Measurements from ENCODE around the gene SULF2.

SULF2 gene

DNA sequence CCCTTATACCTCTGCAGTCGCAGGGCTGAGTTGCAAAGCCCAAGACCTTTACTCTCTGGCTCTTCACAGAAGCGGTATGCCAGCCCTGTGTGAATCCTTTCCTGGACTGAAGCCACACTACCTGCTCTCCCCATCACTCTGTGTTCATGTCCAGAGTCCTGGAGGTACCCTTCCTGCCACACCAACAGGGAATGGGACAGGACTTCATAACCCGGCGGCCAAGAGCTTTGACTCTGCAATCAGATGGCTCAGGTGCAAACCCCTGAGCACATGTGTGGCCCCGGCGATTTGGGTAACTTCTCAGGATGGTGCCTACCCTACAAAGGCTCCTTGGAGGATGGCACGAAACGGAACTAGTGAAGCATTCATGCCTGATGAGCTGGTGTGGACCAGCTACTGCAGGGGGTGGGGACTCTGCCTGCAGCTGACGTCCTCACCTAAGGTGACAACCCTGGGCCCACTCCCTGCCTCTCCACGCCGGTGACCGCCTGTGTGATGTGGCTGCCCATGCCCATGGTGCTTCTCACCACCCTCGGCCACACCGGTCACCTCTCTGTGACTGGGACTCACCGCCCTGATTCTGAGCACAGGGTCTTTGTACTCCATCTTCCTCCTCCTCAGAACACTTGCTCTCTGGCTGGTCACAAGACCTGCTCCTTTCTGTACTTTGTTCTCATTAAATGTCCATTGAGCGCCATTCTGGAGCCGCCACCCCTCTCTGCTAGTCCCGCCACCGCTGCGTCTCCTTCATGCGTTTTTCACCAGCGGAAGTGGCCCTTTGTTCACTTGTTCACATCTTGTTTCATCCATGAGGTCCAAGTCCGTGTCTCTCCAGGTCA lies 116.7 kb downstream of the SULF2 start:
- H2AFZ ChIP-seq (ENCODE audit: low read depth): no peak overlapping the region

DNA sequence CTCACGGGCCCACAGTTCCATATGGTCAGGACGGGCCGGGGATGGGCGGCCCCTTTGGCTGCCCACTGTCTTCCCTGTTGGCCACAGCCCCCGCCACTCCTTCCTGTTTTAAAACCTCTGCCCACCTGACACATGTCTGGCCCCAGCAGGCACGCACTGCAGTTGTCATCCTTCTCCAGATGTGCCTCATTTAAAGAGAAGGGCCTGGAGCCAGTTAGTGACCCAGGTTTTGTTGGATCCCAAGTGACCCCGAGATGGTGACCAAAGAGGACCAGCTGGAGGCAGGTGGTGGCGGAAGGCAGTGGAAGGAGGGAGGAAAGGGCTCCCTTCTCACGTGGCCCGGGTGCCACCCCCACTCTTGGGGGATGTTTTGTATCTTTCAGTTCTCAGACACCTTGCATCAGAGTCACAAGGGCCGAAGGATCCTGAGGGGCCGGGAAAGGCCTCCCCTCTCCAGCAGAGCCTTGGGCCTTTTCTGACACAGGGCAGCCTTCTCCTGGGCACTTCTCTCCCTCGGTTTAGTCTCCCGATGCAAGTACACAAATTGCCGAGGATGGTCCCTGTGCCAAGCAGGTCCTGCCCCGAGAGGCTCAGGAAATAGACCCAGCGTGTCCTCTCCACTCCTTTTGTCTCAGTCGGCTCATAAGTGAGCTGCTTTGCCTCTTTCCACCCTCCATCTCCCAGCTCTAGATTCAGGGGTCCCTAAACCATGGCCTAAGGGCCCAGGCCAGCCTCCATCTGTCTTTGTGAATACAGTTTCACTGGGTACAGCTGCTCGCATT lies 117.6 kb downstream of the SULF2 start:
- H3K27ac ChIP-seq: no peak overlapping the region
- TF ChIP-seq, protein P1, sequence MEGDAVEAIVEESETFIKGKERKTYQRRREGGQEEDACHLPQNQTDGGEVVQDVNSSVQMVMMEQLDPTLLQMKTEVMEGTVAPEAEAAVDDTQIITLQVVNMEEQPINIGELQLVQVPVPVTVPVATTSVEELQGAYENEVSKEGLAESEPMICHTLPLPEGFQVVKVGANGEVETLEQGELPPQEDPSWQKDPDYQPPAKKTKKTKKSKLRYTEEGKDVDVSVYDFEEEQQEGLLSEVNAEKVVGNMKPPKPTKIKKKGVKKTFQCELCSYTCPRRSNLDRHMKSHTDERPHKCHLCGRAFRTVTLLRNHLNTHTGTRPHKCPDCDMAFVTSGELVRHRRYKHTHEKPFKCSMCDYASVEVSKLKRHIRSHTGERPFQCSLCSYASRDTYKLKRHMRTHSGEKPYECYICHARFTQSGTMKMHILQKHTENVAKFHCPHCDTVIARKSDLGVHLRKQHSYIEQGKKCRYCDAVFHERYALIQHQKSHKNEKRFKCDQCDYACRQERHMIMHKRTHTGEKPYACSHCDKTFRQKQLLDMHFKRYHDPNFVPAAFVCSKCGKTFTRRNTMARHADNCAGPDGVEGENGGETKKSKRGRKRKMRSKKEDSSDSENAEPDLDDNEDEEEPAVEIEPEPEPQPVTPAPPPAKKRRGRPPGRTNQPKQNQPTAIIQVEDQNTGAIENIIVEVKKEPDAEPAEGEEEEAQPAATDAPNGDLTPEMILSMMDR (conservative IDR thresholded peaks at IDR 0.05; ENCODE audit: low read depth, low read length): no peak
- no peaks in the 10 kb centered on the region for H3K4me1 ChIP-seq (ENCODE audit: low read depth, poor library complexity, severe bottlenecking)
- no peak overlapping the region for H3K4me3 ChIP-seq (IDR thresholded peaks at IDR 0.05; ENCODE audit: insufficient read depth, low read depth, low read length)
- H2AFZ ChIP-seq (ENCODE audit: low read depth): no peak overlapping the region
- no peaks in the 10 kb centered on the region for H3K36me3 ChIP-seq (ENCODE audit: insufficient read depth)
- no peaks in the 10 kb centered on the region for H3K79me2 ChIP-seq (ENCODE audit: insufficient read depth, low read depth)
- no peak overlapping the region for H3K9ac ChIP-seq
- no peaks in the 10 kb centered on the region for H4K20me1 ChIP-seq (ENCODE audit: insufficient read depth)
- peaks cover 20% of the 10 kb centered on the region; the same call in 1 of the 2 replicates for H3K27me3 ChIP-seq (ENCODE audit: insufficient read depth, low read depth)
- H3K4me2 ChIP-seq: no peak overlapping the region

More for the DNA sequence above, 116.7 kb downstream of the SULF2 start:
- Histone ChIP-seq H3K4me1 (ENCODE audit: low read depth, poor library complexity, severe bottlenecking) (no peaks in the 10 kb centered on the region), H3K27me3 (ENCODE audit: insufficient read depth, low read depth) (peaks cover 26% of the 10 kb centered on the region; the same call in 1 of the 2 replicates), H3K36me3 (ENCODE audit: insufficient read depth) (no peaks in the 10 kb centered on the region), H3K9ac (no peak overlapping the region), H4K20me1 (ENCODE audit: insufficient read depth) (no peaks in the 10 kb centered on the region), H3K27ac (no peak overlapping the region), H3K4me3 (IDR thresholded peaks at IDR 0.05; ENCODE audit: insufficient read depth, low read depth, low read length) (no peak overlapping the region), H3K4me2 (no peak overlapping the region), H3K79me2 (ENCODE audit: insufficient read depth, low read depth) (no peaks in the 10 kb centered on the region)
- TF ChIP-seq, protein P1 (conservative IDR thresholded peaks at IDR 0.05; ENCODE audit: low read depth, low read length): no peak

DNA sequence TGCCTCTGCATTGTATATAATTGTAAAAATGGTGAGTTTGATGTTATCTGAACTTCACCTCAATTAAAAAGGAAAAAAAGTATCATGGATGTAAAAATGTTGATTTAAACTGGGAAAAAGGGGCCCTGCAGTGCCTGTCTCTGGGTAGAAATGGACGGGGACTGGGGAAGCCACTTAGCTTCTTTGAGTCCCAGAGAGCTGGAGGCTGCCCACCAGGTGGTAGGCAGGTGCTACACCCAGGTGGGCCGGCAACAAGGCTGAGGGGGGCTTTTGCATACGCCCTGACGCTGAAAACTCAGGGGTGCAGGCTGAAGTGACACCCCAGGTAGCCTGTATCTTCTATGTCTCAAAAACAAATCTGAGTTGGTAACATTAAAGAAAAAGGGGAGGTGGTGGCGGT lies 118.2 kb downstream of the SULF2 start:
- H2AFZ ChIP-seq (ENCODE audit: low read depth): no peak overlapping the region
- H3K4me3 ChIP-seq (IDR thresholded peaks at IDR 0.05; ENCODE audit: insufficient read depth, low read depth, low read length): no peak overlapping the region
- H3K27ac ChIP-seq: no peak overlapping the region
- H3K9ac ChIP-seq: no peak overlapping the region
- no peaks in the 10 kb centered on the region for H3K79me2 ChIP-seq (ENCODE audit: insufficient read depth, low read depth)
- H3K4me1 ChIP-seq (ENCODE audit: low read depth, poor library complexity, severe bottlenecking): no peaks in the 10 kb centered on the region
- no peaks in the 10 kb centered on the region for H4K20me1 ChIP-seq (ENCODE audit: insufficient read depth)
- H3K27me3 ChIP-seq (ENCODE audit: insufficient read depth, low read depth): peaks cover 14% of the 10 kb centered on the region; the same call in 1 of the 2 replicates
- no peak overlapping the region for H3K4me2 ChIP-seq
- H3K36me3 ChIP-seq (ENCODE audit: insufficient read depth): no peaks in the 10 kb centered on the region
- TF ChIP-seq, protein P1 (conservative IDR thresholded peaks at IDR 0.05; ENCODE audit: low read depth, low read length): no peak

DNA sequence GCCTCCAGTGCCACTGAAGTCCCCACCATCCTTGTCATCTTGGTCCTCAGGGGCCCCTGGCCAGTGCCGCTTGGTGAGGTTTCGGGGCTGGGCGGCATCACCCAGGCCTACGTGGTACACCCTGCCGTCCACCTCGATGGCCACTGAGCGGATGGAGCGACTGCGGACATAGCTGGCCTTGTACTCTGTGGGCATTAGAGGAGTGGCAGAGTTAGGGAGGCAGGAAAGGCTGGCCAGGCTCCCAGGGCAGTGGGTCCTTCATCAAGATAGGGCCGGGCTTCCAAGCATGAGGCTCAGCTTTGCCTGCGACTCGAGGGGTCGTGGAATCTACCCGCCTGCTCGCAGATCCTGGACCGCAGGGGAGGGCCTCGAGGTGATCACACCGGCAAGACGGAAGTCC lies 119.0 kb downstream of the SULF2 start:
- no peaks in the 10 kb centered on the region for H4K20me1 ChIP-seq (ENCODE audit: insufficient read depth)
- no peak overlapping the region for H3K4me2 ChIP-seq
- no peaks in the 10 kb centered on the region for H3K36me3 ChIP-seq (ENCODE audit: insufficient read depth)
- TF ChIP-seq, protein P1 (conservative IDR thresholded peaks at IDR 0.05; ENCODE audit: low read depth, low read length): no peak
- H3K4me3 ChIP-seq (IDR thresholded peaks at IDR 0.05; ENCODE audit: insufficient read depth, low read depth, low read length): no peak overlapping the region
- H3K27ac ChIP-seq: no peak overlapping the region
- H3K4me1 ChIP-seq (ENCODE audit: low read depth, poor library complexity, severe bottlenecking): no peaks in the 10 kb centered on the region
- H3K9ac ChIP-seq: no peak overlapping the region
- H3K27me3 ChIP-seq (ENCODE audit: insufficient read depth, low read depth): peaks cover 6% of the 10 kb centered on the region; the same call in 1 of the 2 replicates
- H2AFZ ChIP-seq (ENCODE audit: low read depth): no peak overlapping the region
- H3K79me2 ChIP-seq (ENCODE audit: insufficient read depth, low read depth): no peaks in the 10 kb centered on the region

Measured in KMS-11 (cell line).